NCI-H69 (cell line): ENCODE data around the gene GAREM1.
"Not testable (repeated sequence)": the region's sequence is repeated elsewhere in the genome, so short reads cannot be mapped to it uniquely, and the experiment has no call there.

Source experiments
- DNase-seq: peaks from one replicate; lab custom pipeline; 2025; lab: John Stamatoyannopoulos, UW

Gene GAREM1

DNA sequence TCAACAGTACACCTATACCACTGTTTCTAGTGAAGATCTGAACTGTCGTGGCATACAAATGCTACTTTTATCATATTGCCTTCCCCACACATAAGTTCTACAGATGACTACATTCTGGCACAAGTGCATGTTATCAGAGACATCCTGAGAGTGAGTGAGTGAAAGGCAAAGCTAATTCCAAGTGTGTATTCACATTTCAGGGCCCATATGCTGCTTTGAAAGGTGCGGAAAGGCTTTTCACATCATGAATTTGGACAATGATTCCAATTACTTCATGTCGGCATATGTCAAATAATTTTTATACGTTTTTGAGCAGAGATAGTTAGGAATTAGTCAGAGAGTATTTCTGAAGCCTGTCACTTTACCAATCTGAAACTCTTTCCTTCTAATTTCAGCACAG lies 101.7 kb downstream of the GAREM1 start:
- peak; percentile 34 for DNase-seq

DNA sequence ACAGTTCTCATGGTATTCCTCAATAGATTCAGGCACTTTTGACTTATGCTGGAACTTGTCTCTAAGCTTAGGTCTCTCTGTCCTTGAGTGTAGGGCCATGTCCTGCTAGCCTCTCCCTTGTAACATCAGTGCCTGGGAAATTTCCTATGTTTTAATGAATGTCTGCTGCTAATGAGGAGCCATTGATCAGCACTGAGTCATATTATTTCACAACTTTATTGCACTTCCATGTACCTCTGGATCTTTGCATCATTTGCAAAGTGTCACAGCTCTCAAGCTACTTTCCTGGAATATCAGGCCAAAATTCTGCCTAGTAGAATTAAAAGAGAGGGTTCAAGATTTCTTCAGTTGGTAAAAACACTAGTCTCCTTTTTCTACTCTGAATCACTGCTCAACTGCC lies 102.5 kb downstream of the GAREM1 start:
- DNase-seq: no peak

DNA sequence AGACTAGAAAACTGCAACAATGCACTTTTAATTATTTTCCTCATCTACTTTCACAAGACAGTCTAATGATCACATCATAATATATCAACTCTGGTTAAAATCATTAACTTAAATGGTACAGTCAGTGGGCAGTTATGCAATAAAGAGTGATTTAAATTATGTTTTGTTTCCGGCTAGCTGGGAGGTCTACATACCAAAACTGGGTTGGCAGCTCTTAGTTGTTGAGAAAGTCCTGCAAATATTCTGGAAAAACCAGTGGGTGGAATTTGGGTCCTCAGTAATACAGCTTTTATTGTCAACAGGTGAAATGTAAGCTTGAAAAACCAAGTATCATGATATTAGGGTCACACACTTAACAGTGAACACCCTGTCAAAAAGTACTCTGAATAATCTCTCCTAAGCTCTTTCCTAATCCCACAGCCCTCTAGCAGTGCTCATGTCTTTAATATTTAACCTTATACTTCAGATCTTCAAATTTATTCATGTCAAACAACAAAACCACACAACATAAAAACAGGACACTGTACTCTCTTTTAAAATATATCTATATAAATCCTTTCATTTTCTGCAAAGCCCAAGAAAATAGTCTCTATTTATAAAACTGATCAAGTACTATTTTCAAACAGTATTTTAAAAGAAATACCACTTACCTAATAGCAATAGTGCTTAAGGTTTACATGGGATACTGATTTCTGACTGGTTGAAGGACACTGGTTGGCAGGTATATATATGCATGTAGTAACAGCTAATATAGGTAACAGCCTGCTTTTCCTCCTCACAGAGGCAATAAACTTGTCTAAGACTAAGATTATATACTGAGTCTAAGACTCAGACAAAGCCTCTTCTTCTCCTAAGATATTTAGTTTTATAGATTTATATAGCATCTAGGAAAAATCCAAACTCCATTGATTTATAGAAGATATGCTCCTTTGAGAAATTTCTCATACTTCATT lies 103.8 kb downstream of the GAREM1 start:
- no peak for DNase-seq

DNA sequence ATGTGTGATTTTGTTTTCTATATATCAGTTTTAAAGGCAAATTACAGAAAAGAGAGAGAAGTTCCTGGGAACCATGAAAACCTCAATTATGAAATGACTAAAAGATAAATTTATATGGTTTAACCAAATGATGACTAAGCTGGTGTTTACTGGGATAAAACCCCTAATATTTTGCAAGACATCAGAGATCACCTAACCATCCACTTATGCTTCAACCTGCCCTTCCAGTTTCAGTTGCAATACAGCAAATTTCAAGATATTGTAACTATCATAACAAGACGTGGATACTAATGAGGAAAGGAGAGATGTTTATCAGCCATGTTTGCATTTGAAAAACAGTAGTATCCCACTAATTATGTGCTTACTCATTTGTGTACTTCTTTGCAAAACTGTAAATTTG lies 108.2 kb downstream of the GAREM1 start:
- no peak for DNase-seq

DNA sequence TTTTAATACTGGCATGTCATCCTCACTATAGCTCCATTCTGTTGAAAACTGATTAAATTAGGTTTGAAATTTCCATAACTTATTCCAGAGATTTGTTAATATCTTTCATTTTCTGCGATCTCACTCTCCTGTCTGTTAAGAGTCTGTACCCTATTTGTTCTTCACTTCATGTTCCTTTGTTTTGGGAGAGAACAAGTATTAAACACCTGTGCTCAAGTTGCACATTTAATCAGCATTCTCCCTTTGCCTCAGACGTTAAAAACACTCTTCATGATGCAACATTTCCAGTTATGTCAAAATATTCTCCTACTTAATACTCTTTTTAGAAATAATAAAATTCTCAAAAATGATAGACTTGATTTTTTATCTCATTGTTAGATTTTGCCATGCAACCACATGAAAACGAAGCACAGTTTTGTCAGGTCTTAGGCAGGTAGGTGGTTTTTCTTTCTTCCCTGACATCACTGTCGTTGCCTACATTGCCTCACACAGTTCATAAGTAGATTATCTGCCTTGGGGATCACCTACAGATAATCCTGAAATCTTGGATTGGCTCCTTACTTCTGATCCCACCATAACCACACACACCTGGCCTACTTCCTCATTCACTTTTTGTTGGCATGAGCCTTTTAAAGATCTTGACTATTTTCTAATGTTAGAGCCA lies 109.9 kb downstream of the GAREM1 start:
- no peak for DNase-seq

DNA sequence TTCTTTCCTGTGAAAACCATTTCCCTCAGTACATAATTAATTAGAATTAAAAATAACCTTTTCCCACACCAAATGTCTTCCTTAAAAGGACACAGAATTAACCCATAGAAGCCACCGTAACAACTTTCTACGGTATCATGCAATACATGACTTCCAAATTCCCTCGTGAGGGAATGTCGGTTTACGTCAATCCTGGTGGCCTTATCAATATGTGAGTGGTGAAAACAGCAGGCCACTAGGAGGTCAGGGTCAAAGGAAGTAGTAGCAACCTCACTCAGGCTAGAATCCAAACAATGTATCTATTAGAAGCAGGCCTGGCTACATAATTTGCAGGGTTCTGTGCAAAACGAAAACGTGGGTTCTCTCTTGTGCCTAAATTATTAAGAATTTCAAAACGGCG lies 112.2 kb downstream of the GAREM1 start:
- DNase-seq: no peak

DNA sequence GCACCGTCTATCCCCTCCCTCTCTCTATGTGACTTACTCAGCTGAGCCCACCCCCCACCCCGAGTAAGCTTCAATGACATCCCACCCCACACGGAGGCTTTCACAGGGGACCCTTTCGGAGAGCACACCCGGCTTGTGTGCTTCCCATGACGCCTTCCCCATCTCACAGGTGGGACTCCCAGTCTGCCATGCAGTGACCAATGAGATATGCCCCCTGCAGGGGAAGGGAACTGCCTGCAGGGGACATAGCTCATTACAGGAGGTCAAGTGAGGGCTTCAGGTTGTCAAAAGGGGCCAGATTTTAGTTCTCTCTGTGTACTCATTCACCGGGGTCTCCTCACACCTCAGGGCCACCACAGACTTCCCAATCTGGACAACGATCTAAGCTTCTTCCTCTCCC lies 112.6 kb downstream of the GAREM1 start:
- peak; percentile 43 for DNase-seq

DNA sequence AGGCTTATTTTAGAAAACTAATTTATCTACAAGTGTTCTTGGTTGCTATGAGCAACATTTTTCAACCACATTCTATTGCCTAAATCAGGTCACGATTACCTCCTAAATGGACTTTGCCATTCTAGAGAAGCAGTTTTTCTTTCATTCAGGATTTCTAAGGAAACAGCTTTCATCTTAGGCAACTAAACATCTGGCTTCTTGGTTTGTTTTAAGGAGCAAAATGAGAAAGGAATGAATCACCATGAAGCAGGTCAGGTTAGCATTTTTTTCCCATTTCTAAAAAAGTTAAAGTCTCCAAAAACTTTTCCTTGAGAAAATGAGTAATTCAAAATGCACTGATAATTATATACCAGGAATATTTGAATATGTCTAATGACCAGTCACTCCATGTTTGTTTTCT lies 114.8 kb downstream of the GAREM1 start:
- no peak for DNase-seq

DNA sequence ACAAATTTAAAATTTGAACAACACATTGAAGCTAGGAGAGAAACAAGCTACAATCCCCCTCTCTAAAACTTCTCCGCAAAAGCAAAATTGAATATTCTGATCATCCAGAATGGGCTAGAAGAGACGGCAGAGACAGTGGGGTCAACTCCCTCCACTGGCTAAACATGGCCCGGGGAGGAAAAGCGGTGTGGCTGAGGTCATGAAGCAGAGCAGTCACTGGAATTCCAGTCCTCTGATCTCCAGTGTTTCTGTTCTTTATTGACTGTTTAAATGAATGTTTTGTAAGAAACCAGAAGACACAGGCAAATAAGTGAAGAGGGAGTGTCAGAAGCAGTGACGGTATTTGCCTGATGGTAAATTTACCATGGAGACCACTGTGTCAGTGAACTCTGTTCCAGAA lies 116.2 kb downstream of the GAREM1 start:
- no peak for DNase-seq

DNA sequence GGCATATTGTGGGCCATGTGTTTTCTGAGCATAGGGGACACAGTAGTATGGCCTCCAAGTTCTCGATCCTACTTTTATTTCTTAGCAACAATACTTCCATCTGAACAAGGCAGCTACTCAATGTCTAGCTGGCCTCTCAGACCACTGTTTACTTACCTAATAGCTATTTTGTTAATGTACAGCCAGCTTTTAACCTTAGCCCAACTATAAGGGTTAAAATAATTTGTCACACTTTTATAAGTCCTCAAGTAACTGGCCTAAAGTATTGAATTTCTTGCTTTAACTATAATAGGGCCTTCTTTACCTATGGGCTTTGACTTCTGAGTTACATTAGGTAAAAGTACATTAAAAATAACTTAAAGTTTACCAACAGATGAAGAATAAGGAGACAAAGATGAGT lies 117.4 kb downstream of the GAREM1 start:
- DNase-seq: no peak

DNA sequence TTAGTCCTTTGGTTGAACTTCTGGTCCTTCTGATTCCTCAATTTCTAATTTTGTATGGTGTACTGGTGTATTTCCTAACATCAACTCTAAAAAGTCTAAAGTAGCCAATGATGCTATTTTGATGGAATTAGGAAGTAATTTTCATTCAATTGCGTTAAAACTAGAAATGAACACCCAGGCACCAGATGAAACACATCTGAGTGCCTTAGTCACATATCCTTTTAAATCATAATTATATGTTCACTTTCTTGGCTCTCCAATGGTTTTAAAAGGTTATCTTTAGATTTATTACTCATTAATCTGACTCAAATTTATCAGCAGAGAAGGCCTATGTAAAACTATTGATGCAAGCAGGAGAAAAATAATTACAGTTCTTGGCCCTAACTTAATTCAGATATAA lies 119.7 kb downstream of the GAREM1 start:
- peak; percentile 53 for DNase-seq

DNA sequence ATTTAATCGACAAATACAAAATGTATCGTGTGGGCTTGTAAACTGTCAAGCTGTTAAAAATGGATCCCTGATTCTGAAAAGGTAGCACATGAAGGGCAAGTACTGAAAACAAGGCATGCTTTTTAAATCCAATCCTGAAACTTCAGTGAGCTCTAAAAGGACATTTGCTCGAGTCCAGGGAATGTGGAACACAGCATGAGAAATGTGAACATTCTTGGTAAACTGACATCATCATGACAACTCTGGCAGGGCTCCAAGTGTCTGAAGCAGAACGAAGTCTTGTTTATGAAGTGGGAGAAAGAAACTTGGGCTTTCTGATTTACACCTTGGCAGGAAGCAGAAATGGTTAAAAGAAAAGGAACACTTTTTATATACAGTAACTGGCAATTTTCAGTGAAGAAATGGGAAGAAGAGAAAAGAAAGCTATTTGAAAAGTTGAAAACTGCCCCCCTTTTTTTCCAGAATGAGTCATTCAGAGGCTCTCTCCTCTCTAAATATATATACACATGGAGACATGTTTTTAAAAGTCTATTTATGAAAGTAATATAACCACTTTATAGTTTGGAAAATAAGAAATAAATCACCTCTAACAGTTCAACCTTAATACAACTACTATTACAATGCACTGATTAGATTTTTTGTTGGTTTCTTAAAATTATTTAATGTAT lies 120.8 kb downstream of the GAREM1 start:
- DNase-seq: peak; percentile 95

DNA sequence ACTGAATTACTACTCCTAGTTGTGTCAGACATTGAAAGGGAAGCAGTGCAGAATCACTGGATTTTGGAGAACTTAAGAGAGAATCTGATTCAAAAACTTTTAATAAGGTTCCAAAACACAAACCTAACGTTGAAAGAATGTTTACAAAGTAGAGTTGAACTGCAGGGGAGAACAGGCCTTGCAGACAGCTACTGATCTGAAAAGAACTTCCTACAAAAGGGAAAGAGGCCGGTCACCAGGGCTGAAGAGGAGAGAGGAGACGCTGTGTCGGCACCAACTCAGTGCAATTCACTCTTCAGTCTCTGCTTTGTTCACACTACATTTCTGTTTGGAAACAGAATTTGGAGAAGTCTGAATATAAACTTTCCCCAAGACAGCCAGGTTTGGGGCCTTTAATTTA lies 124.0 kb downstream of the GAREM1 start:
- DNase-seq: peak; percentile 20

DNA sequence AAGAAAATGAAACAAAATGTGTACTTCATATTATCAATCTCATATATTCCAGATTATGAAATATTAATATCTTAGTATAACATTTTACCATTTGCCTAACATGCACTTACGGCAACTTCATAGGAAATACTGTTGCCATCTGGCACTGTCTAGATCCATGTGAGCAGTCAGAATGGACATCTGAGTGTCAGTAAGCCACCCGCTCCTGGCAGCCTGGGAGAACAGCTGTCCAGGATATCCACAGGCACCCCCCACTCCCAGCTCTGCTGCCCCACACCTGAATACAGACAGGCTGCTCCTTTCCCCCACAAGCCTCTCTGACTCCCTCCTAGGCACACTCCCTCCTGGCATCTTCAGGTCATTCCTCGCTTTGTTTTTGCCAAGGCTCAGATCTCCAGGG lies 127.0 kb downstream of the GAREM1 start:
- peak; percentile 69 for DNase-seq

DNA sequence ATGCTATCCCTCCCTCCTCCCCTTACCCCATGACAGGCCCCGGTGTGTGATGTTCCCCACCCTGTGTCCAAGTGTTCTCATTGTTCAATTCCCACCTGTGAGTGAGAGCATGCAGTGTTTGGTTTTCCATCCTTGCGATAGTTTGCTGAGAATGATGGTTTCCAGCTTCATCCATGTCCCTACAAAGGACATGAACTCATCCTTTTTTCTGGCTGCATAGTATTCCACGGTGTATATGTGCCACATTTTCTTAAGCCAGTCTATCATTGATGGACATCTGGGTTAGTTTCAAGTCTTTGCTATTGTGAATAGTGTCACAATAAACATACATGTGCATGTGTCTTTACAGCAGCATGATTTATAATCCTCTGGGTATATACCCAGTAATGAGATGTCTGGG lies 129.6 kb downstream of the GAREM1 start:
- DNase-seq: not testable (repeated sequence)

DNA sequence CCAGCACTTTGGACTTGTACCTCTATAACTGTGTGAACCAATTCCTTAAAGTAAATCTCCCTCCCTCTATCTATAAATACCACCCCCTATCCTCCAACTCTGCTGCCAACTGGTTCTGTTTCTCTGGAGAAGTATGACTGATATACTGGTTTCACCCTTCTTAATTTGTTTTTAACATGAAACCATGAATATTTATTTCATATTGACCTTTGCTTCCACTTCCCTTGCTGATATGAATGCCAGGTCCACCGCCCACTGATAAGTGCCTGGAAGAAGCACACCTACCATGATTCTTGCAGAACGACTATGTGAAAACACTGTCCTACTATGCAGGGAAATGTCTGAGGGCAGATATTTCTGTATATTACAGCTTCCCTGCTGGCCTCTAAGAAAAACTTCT lies 131.6 kb downstream of the GAREM1 start:
- DNase-seq: no peak

DNA sequence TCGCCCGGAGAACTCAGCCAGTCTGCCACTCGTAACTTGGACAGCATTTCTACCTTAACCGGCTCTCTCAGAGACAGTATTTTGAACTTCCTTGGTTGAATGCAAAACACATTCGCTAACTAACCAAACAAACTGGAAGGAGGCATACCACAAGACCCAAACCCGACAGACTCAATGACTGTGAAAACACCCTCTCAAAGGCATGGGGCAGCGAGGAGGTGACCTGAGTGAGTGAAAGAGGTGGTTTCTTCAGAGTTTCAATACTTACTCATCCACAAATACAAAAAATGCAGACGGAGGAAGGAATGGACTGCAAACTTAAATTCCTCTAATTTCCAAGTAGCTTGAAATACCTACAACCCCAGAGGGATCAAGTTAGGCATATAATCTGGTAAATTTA lies 132.9 kb downstream of the GAREM1 start:
- no peak for DNase-seq

DNA sequence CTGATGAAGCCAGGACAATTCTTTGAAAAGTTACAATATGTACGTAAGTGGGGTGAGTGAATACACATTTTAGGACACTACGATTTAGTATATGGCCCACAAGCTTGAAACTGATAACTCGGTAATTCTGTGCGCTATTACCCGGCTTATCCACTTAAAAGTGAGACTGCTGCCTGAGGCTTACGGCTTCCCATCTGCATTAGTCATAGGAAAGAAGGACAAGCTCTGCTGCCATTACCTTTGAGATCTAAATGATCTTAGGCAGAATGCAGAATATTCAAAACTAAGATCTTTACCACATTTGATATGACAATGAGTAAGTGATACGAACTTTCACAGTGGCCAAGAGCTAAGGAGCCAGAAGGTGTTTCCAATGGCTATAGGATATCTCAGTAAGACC lies 133.3 kb downstream of the GAREM1 start:
- no peak for DNase-seq

DNA sequence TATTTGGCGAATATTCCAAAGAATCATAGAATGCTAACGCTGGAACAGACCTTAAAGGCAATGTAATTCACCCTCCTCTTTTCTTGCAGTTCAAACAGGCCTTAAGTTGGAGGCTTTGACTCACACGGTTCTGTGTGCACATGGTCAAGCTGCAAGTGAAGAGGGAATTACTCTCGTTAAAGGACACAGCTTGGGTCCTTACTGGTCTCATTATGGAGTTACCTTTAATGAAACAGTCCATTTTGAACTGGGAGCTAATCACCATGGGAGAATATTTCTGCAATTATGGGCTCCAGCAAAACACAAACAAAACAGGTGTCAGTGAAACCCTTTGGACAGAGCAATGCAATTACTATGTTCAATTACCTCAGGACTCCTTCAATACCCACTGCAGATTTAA lies 135.5 kb downstream of the GAREM1 start:
- peak; percentile 88 for DNase-seq

DNA sequence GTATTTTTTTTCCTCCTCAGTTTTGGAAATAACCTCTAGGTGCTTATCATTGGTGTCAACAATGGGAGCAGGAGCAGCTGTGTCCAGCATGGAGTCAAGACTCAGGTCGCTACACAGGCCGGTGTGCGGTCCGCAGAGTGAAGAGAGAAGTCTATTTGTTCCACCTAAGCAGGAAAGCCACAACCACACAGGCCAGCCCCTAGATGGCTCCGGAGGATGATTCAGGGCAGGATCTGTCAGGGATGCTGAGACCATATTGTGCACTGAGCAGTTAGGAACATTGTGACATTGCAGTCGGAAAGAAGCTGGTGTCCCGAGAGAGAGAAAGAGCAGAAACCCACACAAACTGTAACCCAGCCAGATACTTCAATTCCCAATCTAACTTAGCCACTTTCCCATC lies 136.9 kb downstream of the GAREM1 start:
- peak; percentile 63 for DNase-seq

DNA sequence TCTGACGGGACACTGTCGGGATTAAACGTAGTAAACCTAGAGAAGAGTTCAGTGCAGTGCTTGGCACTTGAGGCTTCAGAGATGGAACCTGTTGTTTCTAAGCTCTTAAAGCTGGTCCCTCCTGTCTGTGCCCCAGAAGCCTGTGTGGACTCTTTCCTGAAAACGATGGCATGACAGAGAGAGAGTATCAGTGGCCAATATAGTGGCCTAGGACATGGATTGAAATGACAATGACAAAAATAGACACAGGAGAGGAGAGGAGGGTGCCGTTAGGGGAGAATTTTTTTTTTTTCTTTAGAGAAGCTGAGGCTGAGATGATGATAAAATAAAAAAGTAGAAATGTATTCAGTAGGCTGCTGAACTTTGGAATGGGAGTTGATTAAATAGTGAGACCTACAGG lies 138.0 kb downstream of the GAREM1 start:
- DNase-seq: no peak

DNA sequence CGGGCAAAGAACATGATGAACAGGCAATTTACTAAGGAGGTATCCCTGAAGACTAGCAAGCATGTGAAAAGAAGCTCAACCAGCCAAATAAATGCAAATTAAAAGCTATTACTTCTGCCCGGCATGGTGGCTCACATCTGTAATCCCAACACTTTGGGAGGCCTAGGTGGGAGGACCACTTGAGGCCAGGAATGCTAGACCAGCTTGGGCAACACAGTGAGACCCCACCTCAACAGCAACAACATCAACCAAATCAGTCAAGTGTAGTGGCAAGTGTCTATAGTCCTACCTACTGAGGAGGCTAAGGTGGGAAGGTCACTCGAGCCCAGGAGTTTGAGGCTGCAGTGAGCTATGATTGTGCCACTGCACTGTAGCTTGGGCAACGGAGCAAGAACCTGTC lies 141.7 kb downstream of the GAREM1 start:
- DNase-seq: no peak

DNA sequence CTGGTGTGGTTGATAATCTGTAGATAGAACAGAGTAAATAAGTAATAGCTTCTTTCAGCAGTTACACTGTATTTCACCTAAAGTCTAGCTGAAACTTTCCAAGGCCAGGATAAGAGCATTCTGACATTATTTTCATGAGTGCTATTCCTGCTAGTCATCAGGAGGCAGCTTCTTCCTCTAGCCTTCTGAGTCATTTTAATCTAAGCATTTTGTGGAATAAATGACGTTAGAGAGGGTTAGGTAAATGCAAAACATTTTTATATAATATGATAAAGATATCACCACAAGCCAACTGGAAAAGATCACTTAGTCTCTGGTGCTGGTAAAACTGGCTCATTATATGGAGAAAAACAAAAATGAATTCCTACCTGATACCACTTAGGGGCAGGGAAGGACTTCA lies 142.3 kb downstream of the GAREM1 start:
- no peak for DNase-seq
